HG03103 (cell line): ENCODE results near the gene PRRT2.

Source experiments
- ATAC-seq: cut with Tn5 transposase; IDR thresholded peaks from one replicate; pipeline ENCODE4 v1.9.1; 2021; ENCODE audit warnings: low read depth; ENCODE audit not compliant: unreplicated experiment

The PRRT2 gene

GRCh38 chr16:29858974-29859373 lies 47.0 kb downstream of the PRRT2 start:
- no peak for ATAC-seq

GRCh38 chr16:29860218-29860617 lies 48.2 kb downstream of the PRRT2 start:
- no peak for ATAC-seq

GRCh38 chr16:29862383-29862883 lies 50.4 kb downstream of the PRRT2 start:
- no peak for ATAC-seq

- ATAC-seq: peak; percentile 97
Measured at GRCh38 chr16:29862884-29863668, 51.1 kb downstream of the PRRT2 start, which contains the start of gene CDIPT. Gene CDIPT, minus strand, starts transcription at chr16:29863226. Its CDS starts 369 bp downstream, at chr16:29862857.

GRCh38 chr16:29863669-29863984 lies 51.6 kb downstream of the PRRT2 start:
- ATAC-seq: no peak

GRCh38 chr16:29864205-29864604 lies 52.2 kb downstream of the PRRT2 start:
- no peak for ATAC-seq
